Fibroblast of skin of right quadriceps (primary cell): ENCODE measurements around the gene SKI.
"Not testable (repeated sequence)": the region's sequence is repeated elsewhere in the genome, so short reads cannot be mapped to it uniquely, and the experiment has no call there.

Experiments
- DNase-seq: peaks from one replicate; pipeline ENCODE4 v3.0.0-alpha.2; 2013

The SKI gene

GRCh38 chr1:2328676-2329455 lies 100.7 kb downstream of the SKI start:
- DNase-seq, result no peak

- no peak for DNase-seq
These were observed 101.9 kb downstream of the SKI start for GRCh38 chr1:2330035-2330434.

- DNase-seq, result peak; percentile 94
These were observed 102.5 kb downstream of the SKI start for GRCh38 chr1:2330519-2331199.

- DNase-seq, result no peak
These were observed 103.1 kb downstream of the SKI start for GRCh38 chr1:2331200-2331544.

- not testable (repeated sequence) for DNase-seq
These were observed 103.5 kb downstream of the SKI start for GRCh38 chr1:2331580-2331979.

GRCh38 chr1:2334366-2334765 lies 106.2 kb downstream of the SKI start:
- no peak for DNase-seq

GRCh38 chr1:2334883-2335534 lies 106.9 kb downstream of the SKI start:
- DNase-seq, result no peak

- no peak for DNase-seq
These were observed 107.8 kb downstream of the SKI start for GRCh38 chr1:2335721-2336455.

GRCh38 chr1:2336499-2336898 lies 108.4 kb downstream of the SKI start:
- no peak for DNase-seq

- DNase-seq, result no peak
These were observed 109.0 kb downstream of the SKI start for GRCh38 chr1:2337081-2337480.

- DNase-seq, result no peak
These were observed 109.4 kb downstream of the SKI start for GRCh38 chr1:2337501-2337900.

- no peak for DNase-seq
These were observed 111.3 kb downstream of the SKI start for GRCh38 chr1:2339206-2340085.

GRCh38 chr1:2340086-2340917 lies 112.2 kb downstream of the SKI start:
- DNase-seq, result no peak

GRCh38 chr1:2340918-2341254 lies 112.8 kb downstream of the SKI start:
- no peak for DNase-seq

- no peak for DNase-seq
These were observed 113.7 kb downstream of the SKI start for GRCh38 chr1:2341706-2342383.

- no peak for DNase-seq
These were observed 114.4 kb downstream of the SKI start for GRCh38 chr1:2342384-2343022.

GRCh38 chr1:2343023-2343935 lies 115.2 kb downstream of the SKI start:
- DNase-seq, result no peak

GRCh38 chr1:2344121-2344681 lies 116.1 kb downstream of the SKI start:
- DNase-seq, result no peak

GRCh38 chr1:2344744-2345296 lies 116.7 kb downstream of the SKI start:
- no peak for DNase-seq
